ENCODE measurements around the gene ALCAM. TPM values are rescaled to one million over a fixed set of nuclear protein-coding genes. Genes with fewer than 3 reads are reported as not detected.

Gene ALCAM
- total RNA-seq, 1 experiment from 2014 or later: 36.8 TPM

GRCh38 chr3:105417525-105418289 lies 51.0 kb downstream of the ALCAM start:
- no peaks in the 10 kb centered on the region for H3K9me3 ChIP-seq (ENCODE audit: low read depth, low read length, poor library complexity, severe bottlenecking)
- no peaks in the 10 kb centered on the region for H3K36me3 ChIP-seq (ENCODE audit: insufficient read depth, low read length, poor library complexity, severe bottlenecking)
- H3K27ac ChIP-seq (ENCODE audit: low read depth, low read length, poor library complexity, severe bottlenecking): no peak overlapping the region
- intact Hi-C loops (cut with micrococcal nuclease; ENCODE audit: unreplicated experiment): no loop called here
- no TSS peak for BruUV-seq (replicated peaks)
- peaks cover 8% of the 10 kb centered on the region for H3K4me1 ChIP-seq (ENCODE audit: insufficient read depth, low read length, poor library complexity, severe bottlenecking)
- DNase-seq (ENCODE audit: low spot score): no peak
- CTCF ChIA-PET: no interaction called here
- no peak overlapping the region for H3K4me3 ChIP-seq (ENCODE audit: low read depth, low read length, poor library complexity, severe bottlenecking)
- no peaks in the 10 kb centered on the region for H3K27me3 ChIP-seq (replicated peaks; ENCODE audit: insufficient read depth, low read depth, low read length, poor library complexity)
- no peak for TF ChIP-seq EZH2 (IDR thresholded peaks at IDR 0.05; ENCODE audit: borderline replicate concordance, low read depth, low read length, poor library complexity, severe bottlenecking)
- TF ChIP-seq CTCF (conservative IDR thresholded peaks at IDR 0.05; ENCODE audit: low read depth, low read length): no peak
- POLR2A ChIA-PET (ENCODE audit: low non-redundant PET): no interaction called here

- H3K27ac ChIP-seq (ENCODE audit: low read depth, low read length, poor library complexity, severe bottlenecking): no peak overlapping the region
- CTCF ChIA-PET: no interaction called here
- POLR2A ChIA-PET (ENCODE audit: low non-redundant PET): no interaction called here
Observed at GRCh38 chr3:105422645-105423044, 55.9 kb downstream of the ALCAM start.

GRCh38 chr3:105423397-105423796 lies 56.7 kb downstream of the ALCAM start:
- H3K27ac ChIP-seq (ENCODE audit: low read depth, low read length, poor library complexity, severe bottlenecking): no peak overlapping the region
- intact Hi-C loops (cut with micrococcal nuclease; ENCODE audit: unreplicated experiment): no loop called here
- H3K36me3 ChIP-seq (ENCODE audit: insufficient read depth, low read length, poor library complexity, severe bottlenecking): no peaks in the 10 kb centered on the region
- no peaks in the 10 kb centered on the region for H3K9me3 ChIP-seq (ENCODE audit: low read depth, low read length, poor library complexity, severe bottlenecking)
- DNase-seq (ENCODE audit: low spot score): no peak
- TF ChIP-seq CTCF (conservative IDR thresholded peaks at IDR 0.05; ENCODE audit: low read depth, low read length) (no peak), EZH2 (IDR thresholded peaks at IDR 0.05; ENCODE audit: borderline replicate concordance, low read depth, low read length, poor library complexity, severe bottlenecking) (no peak)
- no TSS peak for BruUV-seq (replicated peaks)
- H3K27me3 ChIP-seq (replicated peaks; ENCODE audit: insufficient read depth, low read depth, low read length, poor library complexity): no peaks in the 10 kb centered on the region
- H3K4me3 ChIP-seq (ENCODE audit: low read depth, low read length, poor library complexity, severe bottlenecking): no peak overlapping the region
- ChIA-PET POLR2A (ENCODE audit: low non-redundant PET) (interaction anchor here (0.7 kb wide), 1 partner anchor 13 kb away, joined by 4 read pairs; no protein-coding TSS in a partner anchor), CTCF (no interaction called here)
- H3K4me1 ChIP-seq (ENCODE audit: insufficient read depth, low read length, poor library complexity, severe bottlenecking): peaks cover 7% of the 10 kb centered on the region

More at GRCh38 chr3:105422645-105423044, 55.9 kb downstream of the ALCAM start:
- peaks cover 11% of the 10 kb centered on the region for H3K4me1 ChIP-seq (ENCODE audit: insufficient read depth, low read length, poor library complexity, severe bottlenecking)
- H3K9me3 ChIP-seq (ENCODE audit: low read depth, low read length, poor library complexity, severe bottlenecking): no peaks in the 10 kb centered on the region
- intact Hi-C loops (cut with micrococcal nuclease; ENCODE audit: unreplicated experiment): no loop called here
- TF ChIP-seq EZH2 (IDR thresholded peaks at IDR 0.05; ENCODE audit: borderline replicate concordance, low read depth, low read length, poor library complexity, severe bottlenecking) (no peak), CTCF (conservative IDR thresholded peaks at IDR 0.05; ENCODE audit: low read depth, low read length) (no peak)
- no peak overlapping the region for H3K4me3 ChIP-seq (ENCODE audit: low read depth, low read length, poor library complexity, severe bottlenecking)
- H3K36me3 ChIP-seq (ENCODE audit: insufficient read depth, low read length, poor library complexity, severe bottlenecking): no peaks in the 10 kb centered on the region
- no TSS peak for BruUV-seq (replicated peaks)
- H3K27me3 ChIP-seq (replicated peaks; ENCODE audit: insufficient read depth, low read depth, low read length, poor library complexity): no peaks in the 10 kb centered on the region
- no peak for DNase-seq (ENCODE audit: low spot score)
